Gastroesophageal sphincter (tissue), 4 donors: ENCODE measurements around the gene PTPRC. TPM values are rescaled to one million over a fixed set of nuclear protein-coding genes. Genes with fewer than 3 reads are reported as not detected.

Source experiments
- ATAC-seq: fragments of 150-250 bp; one replicate; pipeline ENCODE4 v1.9.1; 2016; ENCODE audit warnings: mild to moderate bottlenecking, moderate library complexity
- H3K27ac ChIP-seq, 4 donors: fragments of 200-600 bp; sonication (generic) in 3 of 4; 1 replicate in 3 of 4; 2 replicates in 1 of 4; pipeline ENCODE4 v1.5.1; 2016 to 2019
- H3K27me3 ChIP-seq: fragments of 200-600 bp; sonication (generic); one replicate; pipeline ENCODE4 v1.5.1; 2019
- H3K36me3 ChIP-seq, 2 donors: fragments of 200-600 bp; sonication (generic); one replicate each; pipeline ENCODE4 v1.5.1; 2019; ENCODE audit warnings: control low read depth in 1 of 2
- H3K4me1 ChIP-seq, 3 donors: fragments of 200-600 bp; sonication (generic); 1 replicate in 2 of 3; 2 replicates in 1 of 3; pipeline ENCODE4 v1.5.1; 2016 to 2019; ENCODE audit warnings: control low read depth in 2 of 3
- H3K4me3 ChIP-seq, 2 donors: fragments of 200-600 bp; sonication (generic); one replicate each; pipeline ENCODE4 v1.5.1; 2019; ENCODE audit warnings: mild to moderate bottlenecking in 1 of 2, moderate library complexity in 1 of 2
- H3K9me3 ChIP-seq, 3 donors: fragments of 200-600 bp; sonication (generic); one replicate each; pipeline ENCODE4 v1.5.1; 2017 to 2019; ENCODE audit warnings: control low read depth in 2 of 3
- EP300 ChIP-seq: sonication (generic); formaldehyde crosslinking; IDR thresholded peaks from one replicate; pipeline ENCODE4 v1.6.1; 2017; ENCODE audit warnings: antibody characterized with exemption, mild to moderate bottlenecking
- POLR2A ChIP-seq, 2 donors: fragments of 450-650 bp; IDR thresholded peaks; one replicate each; pipeline ENCODE4 v1.6.1; 2017; ENCODE audit warnings: antibody characterized with exemption in 2 of 2, mild to moderate bottlenecking in 2 of 2, moderate library complexity in 1 of 2
- POLR2AphosphoS5 ChIP-seq: sonication (generic); formaldehyde crosslinking; IDR thresholded peaks from one replicate; pipeline ENCODE4 v1.6.1; 2017; ENCODE audit warnings: antibody characterized with exemption
- WGBS, 2 donors: methylation state at CpG; one replicate each; pipeline ENCODE4 v1.1.5; 2018; ENCODE audit warnings: low coverage in 1 of 2; 5-methylcytosine and 5-hydroxymethylcytosine counted together
- total RNA-seq, 4 donors: library from RNA; depleted of rRNA; stranded (reverse); fragments of >200 nt; gene quantifications; one replicate each; pipeline ENCODE4 v1.1.0, GENCODE V29; 2016
- TF ChIP-seq, protein P1 (sequence below), 4 experiments: fragments of 200-600 bp in 2 of 4; fragments of 450-650 bp in 2 of 4; sonication (generic) in 1 of 4; IDR thresholded peaks; one replicate each; pipeline ENCODE4 v1.5.1; 2017 to 2019; ENCODE audit warnings: antibody characterized with exemption in 4 of 4, mild to moderate bottlenecking in 2 of 4, moderate library complexity in 2 of 4

PTPRC gene
- total RNA-seq, 4 donors from 2014 or later = 5.0 to 31.9 (median 12.9) TPM

DNA sequence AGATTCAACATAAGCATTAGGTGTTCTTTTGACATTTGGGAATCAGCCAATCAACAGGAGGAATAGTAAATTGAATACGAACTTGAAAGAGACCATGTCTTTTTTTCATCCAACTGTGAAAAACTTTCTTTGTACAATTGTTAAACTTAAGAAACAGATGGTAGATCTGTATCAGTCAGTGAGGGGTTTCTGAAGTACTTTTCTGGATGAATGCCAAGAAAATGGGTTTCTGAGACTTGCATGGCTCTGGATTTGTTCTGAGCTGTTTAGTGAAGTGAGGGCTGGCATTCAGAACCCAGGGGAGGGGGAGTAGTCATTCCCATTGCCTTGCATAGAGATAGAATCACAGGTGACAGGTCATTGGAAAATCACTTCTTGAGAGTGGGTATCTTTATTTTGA, 37.4 kb downstream of the PTPRC start:
- Histone ChIP-seq H3K9me3 (no peaks in the 10 kb centered on the region), H3K4me3 (no peak overlapping the region), H3K4me1 (no peaks in the 10 kb centered on the region), H3K27ac (no peak overlapping the region), H3K36me3 (no peaks in the 10 kb centered on the region), H3K27me3 (no peaks in the 10 kb centered on the region)
- no peak for ATAC-seq
- no peak for TF ChIP-seq EP300
- WGBS, 2 donors = 20 to 42% methylated on average over 1 of the region's 1 CpG

DNA sequence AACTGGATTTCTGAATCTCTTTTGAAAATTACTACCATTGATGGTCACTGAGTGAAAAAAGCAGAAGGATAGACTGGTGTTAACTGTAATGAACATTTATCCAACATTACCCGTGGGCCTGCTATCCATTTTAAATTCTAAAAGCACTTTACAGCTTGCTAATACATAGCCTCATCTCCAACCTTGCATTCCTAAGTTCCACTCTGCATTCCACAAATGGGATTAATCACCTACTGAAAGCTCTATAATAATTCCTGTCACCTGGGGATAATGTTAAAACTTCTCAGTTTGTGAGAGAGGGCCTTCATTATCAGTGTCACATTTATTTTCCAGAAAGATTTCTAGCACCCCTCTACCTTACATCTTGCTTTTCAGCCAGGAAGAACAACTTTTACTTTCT, 38.2 kb downstream of the PTPRC start:
- Histone ChIP-seq H3K9me3 (no peaks in the 10 kb centered on the region), H3K27ac (no peak overlapping the region), H3K36me3 (no peaks in the 10 kb centered on the region), H3K27me3 (no peaks in the 10 kb centered on the region), H3K4me1 (no peaks in the 10 kb centered on the region), H3K4me3 (no peak overlapping the region)
- TF ChIP-seq POLR2AphosphoS5 (no peak), EP300 (no peak), POLR2A (IDR thresholded peaks at IDR 0.05) (no peak)
- TF ChIP-seq, protein P1, sequence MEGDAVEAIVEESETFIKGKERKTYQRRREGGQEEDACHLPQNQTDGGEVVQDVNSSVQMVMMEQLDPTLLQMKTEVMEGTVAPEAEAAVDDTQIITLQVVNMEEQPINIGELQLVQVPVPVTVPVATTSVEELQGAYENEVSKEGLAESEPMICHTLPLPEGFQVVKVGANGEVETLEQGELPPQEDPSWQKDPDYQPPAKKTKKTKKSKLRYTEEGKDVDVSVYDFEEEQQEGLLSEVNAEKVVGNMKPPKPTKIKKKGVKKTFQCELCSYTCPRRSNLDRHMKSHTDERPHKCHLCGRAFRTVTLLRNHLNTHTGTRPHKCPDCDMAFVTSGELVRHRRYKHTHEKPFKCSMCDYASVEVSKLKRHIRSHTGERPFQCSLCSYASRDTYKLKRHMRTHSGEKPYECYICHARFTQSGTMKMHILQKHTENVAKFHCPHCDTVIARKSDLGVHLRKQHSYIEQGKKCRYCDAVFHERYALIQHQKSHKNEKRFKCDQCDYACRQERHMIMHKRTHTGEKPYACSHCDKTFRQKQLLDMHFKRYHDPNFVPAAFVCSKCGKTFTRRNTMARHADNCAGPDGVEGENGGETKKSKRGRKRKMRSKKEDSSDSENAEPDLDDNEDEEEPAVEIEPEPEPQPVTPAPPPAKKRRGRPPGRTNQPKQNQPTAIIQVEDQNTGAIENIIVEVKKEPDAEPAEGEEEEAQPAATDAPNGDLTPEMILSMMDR (IDR thresholded peaks at IDR 0.05) = no peak
- ATAC-seq = no peak
- 39 to 45% methylated on average over 1 of the region's 1 CpG for WGBS, 2 donors

DNA sequence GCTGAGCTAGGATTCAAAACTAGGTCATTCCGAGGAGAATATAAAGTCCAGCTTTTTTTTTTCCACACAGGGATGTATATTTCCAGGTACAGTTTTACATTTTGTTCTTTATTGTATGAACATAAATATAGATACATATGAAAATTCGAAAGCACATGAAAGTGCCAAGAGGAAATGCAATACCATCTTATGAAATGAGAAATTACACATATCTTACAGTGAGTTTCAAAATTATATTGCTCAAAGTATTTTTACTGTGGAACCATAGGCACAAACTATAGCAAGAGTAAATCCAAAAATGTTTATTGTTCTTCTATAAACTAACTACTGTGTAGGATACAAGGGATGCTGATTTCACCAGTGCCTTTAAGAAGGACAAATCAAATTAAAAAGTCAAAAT, 39.0 kb downstream of the PTPRC start:
- Histone ChIP-seq H3K27me3 (no peaks in the 10 kb centered on the region), H3K4me3 (no peak overlapping the region), H3K36me3 (no peaks in the 10 kb centered on the region), H3K4me1 (no peaks in the 10 kb centered on the region), H3K9me3 (no peaks in the 10 kb centered on the region), H3K27ac (no peak overlapping the region)
- TF ChIP-seq EP300 (no peak), POLR2AphosphoS5 (no peak), POLR2A (IDR thresholded peaks at IDR 0.05) (no peak)
- TF ChIP-seq, protein P1 (IDR thresholded peaks at IDR 0.05) = no peak
- ATAC-seq = no peak
- WGBS, 2 donors = 56 to 92% methylated on average over 2 of the region's 2 CpGs

DNA sequence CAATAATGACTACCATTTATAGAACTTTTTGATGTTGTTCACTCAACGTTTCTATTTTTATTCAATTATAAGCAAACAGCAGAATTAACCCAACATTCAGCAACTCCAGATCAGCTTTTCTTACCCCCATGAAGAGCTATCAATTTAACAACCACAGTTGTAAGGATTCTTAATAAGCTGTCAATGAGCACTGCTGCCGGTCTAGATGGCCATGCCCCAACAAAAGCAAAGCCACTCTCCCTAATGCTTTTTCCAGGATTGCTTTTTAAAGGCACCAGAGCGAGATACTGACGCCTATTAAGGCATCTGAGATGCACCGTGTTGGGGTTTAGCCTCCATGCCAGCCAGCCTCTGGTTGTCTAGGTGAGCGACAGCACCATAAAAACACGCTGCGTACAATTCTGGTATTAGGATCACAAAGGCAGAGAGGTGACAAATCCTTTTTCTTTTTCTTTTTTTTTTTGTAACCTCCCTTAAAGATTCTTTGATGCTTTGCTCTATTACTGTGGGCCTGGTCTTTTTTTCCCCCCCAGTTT, 39.5 kb downstream of the PTPRC start:
- ATAC-seq = no peak
- H3K4me1 ChIP-seq = no peaks in the 10 kb centered on the region
- no peaks in the 10 kb centered on the region for H3K27me3 ChIP-seq
- H3K27ac ChIP-seq = no peak overlapping the region
- no peak for TF ChIP-seq POLR2A (IDR thresholded peaks at IDR 0.05)
- no peak for TF ChIP-seq EP300
- TF ChIP-seq, protein P1 (IDR thresholded peaks at IDR 0.05) = no peak
- no peak for TF ChIP-seq POLR2AphosphoS5
- no peak overlapping the region for H3K4me3 ChIP-seq
- WGBS, 2 donors = 28 to 69% methylated on average over 2 to 8 of the region's 8 CpGs
- no peaks in the 10 kb centered on the region for H3K9me3 ChIP-seq
- no peaks in the 10 kb centered on the region for H3K36me3 ChIP-seq

DNA sequence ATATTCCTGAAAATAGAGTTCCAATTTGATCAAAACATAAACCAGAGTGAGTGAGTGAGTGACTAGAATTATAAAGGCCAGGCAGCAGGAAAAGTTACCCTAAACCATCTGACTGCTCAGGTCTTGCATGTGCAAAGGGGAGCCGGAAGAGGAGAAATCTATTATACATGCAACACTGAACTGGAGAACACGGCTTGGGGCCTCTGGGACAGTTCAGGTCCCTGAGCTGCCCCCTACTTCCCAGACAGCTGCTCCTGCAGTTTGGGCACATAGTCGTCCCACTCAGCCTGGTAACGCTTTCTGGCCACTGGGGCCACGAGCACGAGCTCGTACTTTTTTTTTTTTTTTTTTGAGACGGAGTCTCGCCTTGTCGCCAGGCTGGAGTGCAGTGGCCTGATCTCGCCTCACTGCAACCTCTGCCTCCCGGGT, 40.1 kb downstream of the PTPRC start:
- H3K27ac ChIP-seq = no peak overlapping the region
- H3K4me3 ChIP-seq = no peak overlapping the region
- no peak for ATAC-seq
- H3K9me3 ChIP-seq = no peaks in the 10 kb centered on the region
- no peaks in the 10 kb centered on the region for H3K27me3 ChIP-seq
- H3K4me1 ChIP-seq = no peaks in the 10 kb centered on the region
- TF ChIP-seq EP300 (no peak), POLR2AphosphoS5 (no peak), POLR2A (IDR thresholded peaks at IDR 0.05) (no peak)
- TF ChIP-seq, protein P1 (IDR thresholded peaks at IDR 0.05) = no peak
- WGBS, 2 donors = 81 to 91% methylated on average over 3 to 12 of the region's 12 CpGs
- H3K36me3 ChIP-seq = no peaks in the 10 kb centered on the region
